Peyer's patch (tissue), 4 donors: ENCODE data around the gene TYROBP.

ENCODE experiments used
- POLR2A ChIP-seq, 2 donors: fragments of 450-650 bp; IDR thresholded peaks; one replicate each; pipeline ENCODE4 v1.5.1; 2017; ENCODE audit warnings: antibody characterized with exemption in 2 of 2, mild to moderate bottlenecking in 2 of 2, moderate library complexity in 2 of 2
- TF ChIP-seq, protein P1 (sequence below), 6 experiments: fragments of 450-650 bp in 4 of 6; fragments of 200-600 bp in 2 of 6; sonication (generic) in 1 of 6; IDR thresholded peaks; one replicate each; pipeline ENCODE4 v1.5.1; 2017 to 2019; ENCODE audit warnings: antibody characterized with exemption in 6 of 6, mild to moderate bottlenecking in 3 of 6, moderate library complexity in 1 of 6

DNA sequence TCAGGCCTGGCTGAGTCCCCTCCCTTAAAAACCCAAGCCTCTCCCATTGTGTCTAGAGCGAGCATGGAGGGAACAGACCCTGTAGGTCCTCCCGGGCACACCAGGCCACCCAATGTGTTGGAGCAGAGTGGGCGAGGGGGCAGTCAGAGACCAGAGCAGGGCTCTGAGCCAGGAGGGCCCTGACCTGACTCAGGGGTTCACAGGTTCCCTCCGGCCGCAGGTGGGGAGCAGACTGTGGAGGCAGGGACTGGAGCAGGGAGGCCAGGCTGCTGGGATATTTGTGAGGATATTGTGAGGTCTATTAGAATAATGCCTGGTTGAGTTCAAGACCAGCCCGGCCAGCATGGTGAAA, 1.6 kb upstream of the TYROBP start:
- TF ChIP-seq, protein P1, sequence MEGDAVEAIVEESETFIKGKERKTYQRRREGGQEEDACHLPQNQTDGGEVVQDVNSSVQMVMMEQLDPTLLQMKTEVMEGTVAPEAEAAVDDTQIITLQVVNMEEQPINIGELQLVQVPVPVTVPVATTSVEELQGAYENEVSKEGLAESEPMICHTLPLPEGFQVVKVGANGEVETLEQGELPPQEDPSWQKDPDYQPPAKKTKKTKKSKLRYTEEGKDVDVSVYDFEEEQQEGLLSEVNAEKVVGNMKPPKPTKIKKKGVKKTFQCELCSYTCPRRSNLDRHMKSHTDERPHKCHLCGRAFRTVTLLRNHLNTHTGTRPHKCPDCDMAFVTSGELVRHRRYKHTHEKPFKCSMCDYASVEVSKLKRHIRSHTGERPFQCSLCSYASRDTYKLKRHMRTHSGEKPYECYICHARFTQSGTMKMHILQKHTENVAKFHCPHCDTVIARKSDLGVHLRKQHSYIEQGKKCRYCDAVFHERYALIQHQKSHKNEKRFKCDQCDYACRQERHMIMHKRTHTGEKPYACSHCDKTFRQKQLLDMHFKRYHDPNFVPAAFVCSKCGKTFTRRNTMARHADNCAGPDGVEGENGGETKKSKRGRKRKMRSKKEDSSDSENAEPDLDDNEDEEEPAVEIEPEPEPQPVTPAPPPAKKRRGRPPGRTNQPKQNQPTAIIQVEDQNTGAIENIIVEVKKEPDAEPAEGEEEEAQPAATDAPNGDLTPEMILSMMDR (IDR thresholded peaks at IDR 0.05) = no peak
- TF ChIP-seq POLR2A (IDR thresholded peaks at IDR 0.05) = no peak
